CD8-positive, alpha-beta memory T cell (primary cell): Measurements from ENCODE around the gene PAGR1. TPM values are rescaled to one million over a fixed set of nuclear protein-coding genes. Genes with fewer than 3 reads are reported as not detected.

Experiments
- CTCF ChIA-PET: fragments of 350-600 bp; sonication (Branson Sonifier 250); formaldehyde crosslinking; loops from one replicate; lab custom pipeline; 2021; ENCODE audit warnings: antibody characterized with exemption; lab: Charles Lee
- POLR2A ChIA-PET: fragments of 350-600 bp; sonication (Branson Sonifier 250); formaldehyde crosslinking; loops from one replicate; lab custom pipeline; 2021; ENCODE audit warnings: antibody characterized with exemption; lab: Charles Lee
- DNase-seq, 5 donors: peaks; one replicate each; pipeline versions ENCODE4 v3.0.0 to v3.0.0-alpha.2; 2020 to 2022; ENCODE audit warnings: mixed read lengths in 1 of 5
- H3K27ac ChIP-seq: one replicate; pipeline ENCODE4 v1.7.0; 2013; ENCODE audit warnings: low read depth, mild to moderate bottlenecking, low read length, moderate library complexity
- H3K27me3 ChIP-seq: 2 replicates; pipeline ENCODE4 v1.7.0; 2013; ENCODE audit warnings: low read length, mild to moderate bottlenecking; ENCODE audit not compliant: insufficient read depth, poor library complexity, severe bottlenecking
- H3K36me3 ChIP-seq: 2 replicates; pipeline ENCODE4 v1.7.0; 2013; ENCODE audit warnings: mild to moderate bottlenecking, low read length, moderate library complexity; ENCODE audit not compliant: insufficient read depth
- H3K4me1 ChIP-seq: 2 replicates; pipeline ENCODE4 v1.7.0; 2013; ENCODE audit warnings: mild to moderate bottlenecking, low read length, moderate library complexity; ENCODE audit not compliant: insufficient read depth
- H3K4me3 ChIP-seq: 2 replicates; pipeline ENCODE4 v1.7.0; 2013; ENCODE audit warnings: mild to moderate bottlenecking, low read length
- H3K9me3 ChIP-seq: 2 replicates; pipeline ENCODE4 v1.7.0; 2013; ENCODE audit warnings: mild to moderate bottlenecking, low read length
- H3K27ac Mint-ChIP-seq, 8 donors: one replicate each; pipeline ENCODE4 v1.8.0; 2020 to 2021; ENCODE audit warnings: mixed read lengths in 8 of 8, mild to moderate bottlenecking in 6 of 8, inconsistent platforms in 3 of 8, moderate library complexity in 3 of 8
- H3K27me3 Mint-ChIP-seq, 2 donors: one replicate each; pipeline ENCODE4 v1.8.0; 2020 to 2021; ENCODE audit warnings: mixed read lengths in 2 of 2, mild to moderate bottlenecking in 1 of 2, moderate library complexity in 1 of 2
- H3K36me3 Mint-ChIP-seq, 3 donors: one replicate each; pipeline ENCODE4 v1.8.0; 2020 to 2021; ENCODE audit warnings: mixed read lengths in 3 of 3, inconsistent platforms in 1 of 3, mild to moderate bottlenecking in 1 of 3
- H3K4me1 Mint-ChIP-seq, 3 donors: one replicate each; pipeline ENCODE4 v1.8.0; 2020 to 2021; ENCODE audit warnings: mixed read lengths in 3 of 3, inconsistent platforms in 1 of 3, mild to moderate bottlenecking in 1 of 3
- H3K4me3 Mint-ChIP-seq, 7 donors: one replicate each; pipeline ENCODE4 v1.8.0; 2020 to 2021; ENCODE audit warnings: mixed read lengths in 7 of 7, mild to moderate bottlenecking in 6 of 7, moderate library complexity in 4 of 7, inconsistent platforms in 2 of 7
- H3K9me3 Mint-ChIP-seq, 5 donors: one replicate each; pipeline ENCODE4 v1.8.0; 2020 to 2022; ENCODE audit warnings: mixed read lengths in 5 of 5, mild to moderate bottlenecking in 3 of 5, moderate library complexity in 2 of 5, inconsistent platforms in 1 of 5
- polyA plus RNA-seq: library from polyadenylated mRNA; unstranded; fragments of 300-500 nt; fragmentation: Illumina TruSeq; gene quantifications from one replicate; pipeline ENCODE4 v1.2.3, GENCODE V29; 2021
- total RNA-seq, 2 experiments: library from RNA; stranded (reverse); gene quantifications; one replicate each; pipeline ENCODE4 v1.2.3, GENCODE V29; 2021

The PAGR1 gene
- total and polyA plus RNA-seq, 3 experiments from 2014 or later = 41.9 to 53.1 (median 44.3) TPM

DNA sequence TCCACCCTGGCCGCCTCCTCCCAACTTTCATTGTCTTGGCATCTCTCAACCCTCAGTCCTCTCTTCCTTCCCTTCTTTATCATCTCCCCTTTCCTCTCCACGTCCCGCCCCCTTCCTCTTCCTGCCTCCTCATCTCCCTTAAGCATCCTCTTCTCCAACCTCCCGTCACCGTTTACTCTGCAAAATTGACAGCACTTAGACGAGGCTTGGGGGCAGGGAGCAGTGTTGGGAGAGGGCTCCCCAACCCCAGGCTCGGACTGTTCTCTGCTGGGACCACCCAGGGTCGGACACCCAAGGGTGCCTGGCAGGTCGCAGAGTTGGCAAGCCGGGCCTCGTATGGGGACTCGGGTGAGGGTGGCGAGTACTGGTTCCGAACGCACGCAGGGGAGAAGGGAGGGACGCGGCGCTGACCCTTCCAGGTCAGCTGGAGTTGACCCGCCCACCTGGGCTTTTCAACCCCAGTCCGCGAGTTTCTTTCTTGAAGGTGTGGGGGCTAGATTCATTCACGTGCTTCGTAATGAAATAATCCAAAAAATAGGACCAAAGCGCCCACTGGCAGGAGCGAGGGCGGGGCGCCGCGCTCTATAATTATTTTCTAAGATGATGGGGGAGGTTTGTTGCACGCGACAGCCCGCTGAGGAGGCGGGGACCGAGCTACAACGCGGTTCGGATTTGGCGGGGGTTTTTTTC is 775 bp upstream of the PAGR1 start:
- H3K4me1 ChIP-seq = peaks cover 60% of the 10 kb centered on the region
- peak overlapping the region; percentile 89 to 99 (median 93) for H3K4me3 Mint-ChIP-seq
- H3K9me3 Mint-ChIP-seq = no peaks in the 10 kb centered on the region
- H3K4me1 Mint-ChIP-seq = peaks cover 53 to 80% (median 62%) of the 10 kb centered on the region in 3 donors
- ChIA-PET CTCF (interaction anchor here (0.6 to 8.7 kb wide), 26 partner anchors 7 to 724 kb away, joined by 3 to 92 read pairs (median 4); partner anchors contain the start of genes CDIPT, KIF22, MAZ and TAOK2), POLR2A (interaction anchor here (0.6 to 2.7 kb wide), 19 partner anchors 8 to 999 kb away, joined by 3 to 59 read pairs (median 6); partner anchors contain the start of genes ALDOA, CDIPT, DCTPP1 and HIRIP3)
- peak overlapping the region; percentile 94 for H3K4me3 ChIP-seq
- DNase-seq = peak in 1 of 5 donors; percentile 77
- H3K27ac Mint-ChIP-seq = peak overlapping the region; percentile 69 to 99 (median 98)
- H3K27me3 ChIP-seq = no peaks in the 10 kb centered on the region
- no peaks in the 10 kb centered on the region for H3K9me3 ChIP-seq
- H3K27ac ChIP-seq = peak overlapping the region; percentile 89
- peaks cover 0 to 36% (median 6%) of the 10 kb centered on the region in 3 donors for H3K36me3 Mint-ChIP-seq
- peaks cover 0 to 4% of the 10 kb centered on the region in 2 donors for H3K27me3 Mint-ChIP-seq
- H3K36me3 ChIP-seq = peaks cover 15% of the 10 kb centered on the region

- peak overlapping the region; percentile 88 to 99 (median 97) for H3K27ac Mint-ChIP-seq
- Histone ChIP-seq H3K4me3 (peak overlapping the region; percentile 94), H3K27ac (peak overlapping the region; percentile 89), H3K27me3 (no peaks in the 10 kb centered on the region), H3K36me3 (peaks cover 15% of the 10 kb centered on the region), H3K4me1 (peaks cover 59% of the 10 kb centered on the region), H3K9me3 (no peaks in the 10 kb centered on the region)
- DNase-seq = peak in 4 of 5 donors; percentile 33 to 69 (median 44)
- H3K36me3 Mint-ChIP-seq = peaks cover 0 to 40% (median 6%) of the 10 kb centered on the region in 3 donors
- POLR2A ChIA-PET = interaction anchor here (0.8 to 2.7 kb wide), 9 partner anchors 9 to 115 kb away, joined by 3 to 59 read pairs (median 5); partner anchors contain the start of genes KIF22 and MAZ
- no peaks in the 10 kb centered on the region for H3K9me3 Mint-ChIP-seq
- peaks cover 55 to 78% (median 64%) of the 10 kb centered on the region in 3 donors for H3K4me1 Mint-ChIP-seq
- H3K27me3 Mint-ChIP-seq = peaks cover 0 to 2% of the 10 kb centered on the region in 2 donors
- CTCF ChIA-PET = interaction anchor here (0.7 to 8.7 kb wide), 14 partner anchors 9 to 157 kb away, joined by 3 to 92 read pairs (median 8); partner anchors contain the start of genes KIF22, MAZ and TAOK2
- H3K4me3 Mint-ChIP-seq = peak overlapping the region; percentile 89 to 99 (median 93)
Measured at GRCh38 chr16:29816694-29817441, 916 bp downstream of the PAGR1 start.

DNA sequence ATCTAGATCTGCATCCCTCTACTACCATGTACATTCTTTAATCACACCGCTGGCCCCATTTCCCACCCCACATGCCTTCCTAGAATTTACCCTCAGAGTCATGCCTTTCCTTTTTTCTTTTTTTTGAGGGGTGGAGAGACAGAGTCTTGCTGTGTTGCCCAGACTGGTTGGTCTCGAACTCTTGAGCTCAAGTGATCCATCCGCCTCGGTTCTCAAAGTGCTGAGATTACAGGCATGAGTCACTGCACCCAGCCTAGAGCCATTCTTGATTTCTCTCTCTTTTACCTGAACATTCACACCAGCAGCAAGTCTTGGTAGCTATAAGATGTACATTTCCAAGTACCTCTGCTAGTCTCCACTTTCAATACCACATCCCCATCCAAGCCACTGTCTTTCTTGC is 2.1 kb downstream of the PAGR1 start:
- Mint-ChIP-seq H3K4me3 (peak overlapping the region; percentile 58 to 99 (median 82)), H3K9me3 (no peaks in the 10 kb centered on the region), H3K27ac (peak overlapping the region; percentile 17 to 94 (median 84)), H3K36me3 (peaks cover 0 to 42% (median 6%) of the 10 kb centered on the region in 3 donors), H3K4me1 (peaks cover 59 to 80% (median 71%) of the 10 kb centered on the region in 3 donors), H3K27me3 (peaks cover 0 to 2% of the 10 kb centered on the region in 2 donors)
- Histone ChIP-seq H3K27me3 (no peaks in the 10 kb centered on the region), H3K27ac (no peak overlapping the region), H3K36me3 (peaks cover 15% of the 10 kb centered on the region), H3K4me1 (peaks cover 65% of the 10 kb centered on the region), H3K9me3 (no peaks in the 10 kb centered on the region), H3K4me3 (no peak overlapping the region)
- CTCF ChIA-PET = interaction anchor here (1.0 to 8.7 kb wide), 8 partner anchors 10 to 139 kb away, joined by 3 to 92 read pairs (median 13); partner anchors contain the start of genes KIF22, MAZ and QPRT
- POLR2A ChIA-PET = interaction anchor here (0.5 kb wide), 1 partner anchor 123 kb away, joined by 4 read pairs; no protein-coding TSS in a partner anchor
- no peak for DNase-seq

- peaks cover 15% of the 10 kb centered on the region for H3K36me3 ChIP-seq
- peak overlapping the region; percentile 79 for H3K4me3 ChIP-seq
- no peaks in the 10 kb centered on the region for H3K9me3 ChIP-seq
- peak overlapping the region; percentile 72 to 98 (median 94) for H3K27ac Mint-ChIP-seq
- no peak overlapping the region for H3K27ac ChIP-seq
- peaks cover 0 to 2% of the 10 kb centered on the region in 2 donors for H3K27me3 Mint-ChIP-seq
- DNase-seq = no peak
- H3K4me3 Mint-ChIP-seq = peak overlapping the region; percentile 93 to 99 (median 96)
- ChIA-PET CTCF (interaction anchor here (1.1 to 8.7 kb wide), 6 partner anchors 9 to 128 kb away, joined by 4 to 92 read pairs (median 44); partner anchors contain the start of gene MAZ), POLR2A (interaction anchor here (1.4 to 3.1 kb wide), 5 partner anchors 9 to 119 kb away, joined by 4 to 17 read pairs (median 7); partner anchors contain the start of genes KIF22 and MAZ)
- no peaks in the 10 kb centered on the region for H3K9me3 Mint-ChIP-seq
- peaks cover 0 to 42% (median 6%) of the 10 kb centered on the region in 3 donors for H3K36me3 Mint-ChIP-seq
- peaks cover 79% of the 10 kb centered on the region for H3K4me1 ChIP-seq
- no peaks in the 10 kb centered on the region for H3K27me3 ChIP-seq
- H3K4me1 Mint-ChIP-seq = peaks cover 59 to 79% (median 71%) of the 10 kb centered on the region in 3 donors
Measured at GRCh38 chr16:29819506-29819905, 3.6 kb downstream of the PAGR1 start.

DNA sequence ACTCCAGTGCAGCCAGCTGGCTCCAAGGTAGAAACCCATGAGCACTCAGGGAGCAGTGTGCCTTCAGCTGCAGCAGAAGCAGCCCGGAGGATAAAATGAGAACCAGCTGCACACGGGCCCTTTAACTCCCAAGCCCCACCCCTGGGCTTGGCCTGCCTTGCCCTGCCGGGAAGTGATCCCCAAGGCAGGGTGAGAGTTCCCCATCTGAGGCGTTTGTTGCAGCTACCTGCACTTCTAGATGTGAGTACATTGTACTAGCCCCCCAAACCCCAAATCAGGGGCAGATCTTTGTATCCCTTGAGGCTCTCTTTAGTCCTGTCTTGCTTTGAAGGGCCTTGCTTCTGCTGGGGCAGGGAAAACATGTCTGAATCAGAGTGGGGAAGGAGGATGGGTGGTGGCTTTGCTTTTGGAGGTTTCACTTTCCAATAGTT is 4.3 kb downstream of the PAGR1 start, which contains the start of gene MVP:
TSS of gene MVP (plus strand) at position 192 of the 431 bp plus-strand sequence. CDS start 10,088 bp downstream, outside the sequence.
- no peaks in the 10 kb centered on the region for H3K27me3 ChIP-seq
- peaks cover 15% of the 10 kb centered on the region for H3K36me3 ChIP-seq
- no peaks in the 10 kb centered on the region for H3K9me3 ChIP-seq
- POLR2A ChIA-PET = interaction anchor here (0.7 to 3.1 kb wide), 7 partner anchors 10 to 120 kb away, joined by 3 to 17 read pairs (median 6); partner anchors contain the start of genes KIF22 and MAZ
- H3K4me3 ChIP-seq = peak within 1 kb of the TSS; percentile 79
- H3K36me3 Mint-ChIP-seq = peaks cover 0 to 42% (median 6%) of the 10 kb centered on the region in 3 donors
- peaks cover 58 to 79% (median 70%) of the 10 kb centered on the region in 3 donors for H3K4me1 Mint-ChIP-seq
- peak within 1 kb of the TSS; percentile 60 for H3K27ac ChIP-seq
- peak in 2 of 5 donors; percentile 37 to 50 for DNase-seq
- CTCF ChIA-PET = interaction anchor here (0.7 to 8.7 kb wide), 7 partner anchors 8 to 144 kb away, joined by 3 to 92 read pairs (median 6); partner anchors contain the start of gene MAZ
- peak within 1 kb of the TSS; percentile 72 to 98 (median 94) for H3K27ac Mint-ChIP-seq
- H3K4me3 Mint-ChIP-seq = peak within 1 kb of the TSS; percentile 93 to 99 (median 96)
- H3K9me3 Mint-ChIP-seq = no peaks in the 10 kb centered on the region
- H3K27me3 Mint-ChIP-seq = peaks cover 0 to 2% of the 10 kb centered on the region in 2 donors
- H3K4me1 ChIP-seq = peaks cover 79% of the 10 kb centered on the region

GRCh38 chr16:29820730-29821642 is 5.0 kb downstream of the PAGR1 start:
- CTCF ChIA-PET = interaction anchor here (0.7 to 8.7 kb wide), 6 partner anchors 13 to 145 kb away, joined by 3 to 92 read pairs (median 43); partner anchors contain the start of gene MAZ
- Histone ChIP-seq H3K4me3 (peak overlapping the region; percentile 79), H3K4me1 (peaks cover 85% of the 10 kb centered on the region), H3K9me3 (no peaks in the 10 kb centered on the region), H3K27ac (peak overlapping the region; percentile 60), H3K27me3 (no peaks in the 10 kb centered on the region), H3K36me3 (peaks cover 15% of the 10 kb centered on the region)
- POLR2A ChIA-PET = interaction anchor here (0.5 to 3.1 kb wide), 11 partner anchors 7 to 120 kb away, joined by 3 to 17 read pairs (median 3); partner anchors contain the start of genes KIF22 and MAZ
- peaks cover 60 to 80% (median 70%) of the 10 kb centered on the region in 3 donors for H3K4me1 Mint-ChIP-seq
- peak overlapping the region; percentile 93 to 99 (median 96) for H3K4me3 Mint-ChIP-seq
- H3K36me3 Mint-ChIP-seq = peaks cover 0 to 39% (median 6%) of the 10 kb centered on the region in 3 donors
- peak in 4 of 5 donors; percentile 27 to 74 (median 42) for DNase-seq
- H3K27me3 Mint-ChIP-seq = no peaks in the 10 kb centered on the region
- no peaks in the 10 kb centered on the region for H3K9me3 Mint-ChIP-seq
- peak overlapping the region; percentile 72 to 98 (median 94) for H3K27ac Mint-ChIP-seq
